ENCODE measurements around the gene POLD1.
A peak's percentile ranks its signal among the peaks of the same experiment; 100 is the strongest.
"Not testable (repeated sequence)": the region's sequence is repeated elsewhere in the genome, so short reads cannot be mapped to it uniquely, and the experiment has no call there.

POLD1 gene

GRCh38 chr19:50352242-50352641, 31.9 kb upstream of the POLD1 start:
- no peak overlapping the region for H2BK15ac ChIP-seq (ENCODE audit: low read depth, poor library complexity, severe bottlenecking)
- no peak overlapping the region for H2AK5ac ChIP-seq (ENCODE audit: low read length, severe bottlenecking)
- peaks cover 2% of the 10 kb centered on the region for H3K4me1 ChIP-seq (ENCODE audit: control insufficient read depth, insufficient read depth, low read depth, low read length)
- H3K36me3 ChIP-seq (ENCODE audit: control insufficient read depth in 1 of 2, insufficient read depth in 2 of 2, low read depth in 1 of 2, low read length in 2 of 2) = no peaks in the 10 kb centered on the region
- H3K23ac ChIP-seq (ENCODE audit: low read length in 2 of 2) = no peak overlapping the region
- no peak overlapping the region for H2BK5ac ChIP-seq (ENCODE audit: low read depth, low read length, poor library complexity, severe bottlenecking)
- no peak overlapping the region for H3K14ac ChIP-seq (ENCODE audit: low read length in 2 of 2)
- DNase-seq = no peak
- no peak overlapping the region for H2BK120ac ChIP-seq (ENCODE audit: low read depth, low read length)
- no peaks in the 10 kb centered on the region for H3K9me3 ChIP-seq (ENCODE audit: control insufficient read depth, low read length)
- no peaks in the 10 kb centered on the region for H3K79me1 ChIP-seq (replicated peaks; ENCODE audit: low read length, poor library complexity, severe bottlenecking)
- H2AFZ ChIP-seq (ENCODE audit: low read depth, low read length) = no peak overlapping the region
- no peak overlapping the region for H3K4me2 ChIP-seq (ENCODE audit: low read length, poor library complexity, severe bottlenecking)
- H4K91ac ChIP-seq (ENCODE audit: low read length) = no peak overlapping the region
- H4K8ac ChIP-seq (ENCODE audit: low read length) = no peak overlapping the region
- no peak overlapping the region for H3K4ac ChIP-seq (ENCODE audit: low read depth in 1 of 2, low read length in 2 of 2)
- no peak overlapping the region for H2BK12ac ChIP-seq (ENCODE audit: low read length in 2 of 2)
- H3K27ac ChIP-seq (ENCODE audit: low read length, poor library complexity, severe bottlenecking) = no peak overlapping the region
- H3K27me3 ChIP-seq (ENCODE audit: control insufficient read depth in 1 of 2, insufficient read depth in 1 of 2, low read length in 2 of 2) = peaks cover 8 to 26% of the 10 kb centered on the region in 2 experiments
- H3K9ac ChIP-seq (ENCODE audit: low read length) = no peak overlapping the region
- H3K4me3 ChIP-seq (ENCODE audit: insufficient read depth in 1 of 2, low read depth in 1 of 2, low read length in 2 of 2) = no peak overlapping the region
- no peak overlapping the region for H3K18ac ChIP-seq (ENCODE audit: low read depth in 1 of 2, low read length in 2 of 2)
- WGBS = 92% methylated on average over 2 of the region's 4 CpGs

GRCh38 chr19:50353487-50353880, 30.7 kb upstream of the POLD1 start:
- not testable (repeated sequence) for H3K27ac ChIP-seq (ENCODE audit: low read length, poor library complexity, severe bottlenecking); H2AFZ ChIP-seq (ENCODE audit: low read depth, low read length); H2BK15ac ChIP-seq (ENCODE audit: low read depth, poor library complexity, severe bottlenecking); H4K8ac ChIP-seq (ENCODE audit: low read length); H3K23ac ChIP-seq (ENCODE audit: low read length in 2 of 2); H2BK120ac ChIP-seq (ENCODE audit: low read depth, low read length); H3K14ac ChIP-seq (ENCODE audit: low read length in 2 of 2); H3K18ac ChIP-seq (ENCODE audit: low read depth in 1 of 2, low read length in 2 of 2); H3K9ac ChIP-seq (ENCODE audit: low read length); H3K36me3 ChIP-seq (ENCODE audit: control insufficient read depth in 1 of 2, insufficient read depth in 2 of 2, low read depth in 1 of 2, low read length in 2 of 2); H3K4me1 ChIP-seq (ENCODE audit: control insufficient read depth, insufficient read depth, low read depth, low read length); H2BK5ac ChIP-seq (ENCODE audit: low read depth, low read length, poor library complexity, severe bottlenecking); H3K9me3 ChIP-seq (ENCODE audit: control insufficient read depth, low read length); H4K91ac ChIP-seq (ENCODE audit: low read length); H2AK5ac ChIP-seq (ENCODE audit: low read length, severe bottlenecking); H3K4me3 ChIP-seq (ENCODE audit: insufficient read depth in 1 of 2, low read depth in 1 of 2, low read length in 2 of 2); H3K4me2 ChIP-seq (ENCODE audit: low read length, poor library complexity, severe bottlenecking); H2BK12ac ChIP-seq (ENCODE audit: low read length in 2 of 2); DNase-seq; H3K4ac ChIP-seq (ENCODE audit: low read depth in 1 of 2, low read length in 2 of 2); H3K79me1 ChIP-seq (replicated peaks; ENCODE audit: low read length, poor library complexity, severe bottlenecking)
- 95% methylated on average over 7 of the region's 7 CpGs for WGBS
- peaks cover 8 to 24% of the 10 kb centered on the region in 2 experiments for H3K27me3 ChIP-seq (ENCODE audit: control insufficient read depth in 1 of 2, insufficient read depth in 1 of 2, low read length in 2 of 2)

DNA sequence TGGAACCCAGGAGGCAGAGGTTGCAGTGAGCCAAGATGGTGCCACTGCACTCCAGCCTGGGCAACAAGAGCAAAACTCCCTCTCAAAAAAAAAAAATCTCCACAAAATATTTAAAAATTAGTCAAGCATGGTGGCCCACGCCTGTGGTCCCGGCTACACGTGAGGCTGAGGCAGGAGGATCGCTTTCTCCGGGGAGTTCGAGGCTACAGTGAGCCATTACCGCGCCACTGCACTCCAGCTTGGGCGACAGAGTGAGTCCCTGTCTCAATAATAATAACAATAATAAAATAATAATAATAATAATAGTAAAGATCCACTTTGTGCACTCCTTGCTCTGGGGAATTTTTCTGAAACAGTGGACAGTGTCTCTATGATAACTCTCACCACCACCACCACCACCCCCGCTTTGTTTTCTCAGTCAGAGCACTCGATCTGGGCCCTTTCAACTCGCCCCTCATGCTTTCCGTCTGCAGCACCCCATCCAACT, 27.4 kb upstream of the POLD1 start:
- peaks cover 4 to 18% of the 10 kb centered on the region in 2 experiments for H3K27me3 ChIP-seq (ENCODE audit: control insufficient read depth in 1 of 2, insufficient read depth in 1 of 2, low read length in 2 of 2)
- H2AFZ ChIP-seq (ENCODE audit: low read depth, low read length) = no peak overlapping the region
- H3K36me3 ChIP-seq (ENCODE audit: control insufficient read depth in 1 of 2, insufficient read depth in 2 of 2, low read depth in 1 of 2, low read length in 2 of 2) = no peaks in the 10 kb centered on the region
- no peak overlapping the region for H2BK120ac ChIP-seq (ENCODE audit: low read depth, low read length)
- H3K79me1 ChIP-seq (replicated peaks; ENCODE audit: low read length, poor library complexity, severe bottlenecking) = no peaks in the 10 kb centered on the region
- H2BK12ac ChIP-seq (ENCODE audit: low read length in 2 of 2) = no peak overlapping the region
- no peak overlapping the region for H3K23ac ChIP-seq (ENCODE audit: low read length in 2 of 2)
- H3K4ac ChIP-seq (ENCODE audit: low read depth in 1 of 2, low read length in 2 of 2) = no peak overlapping the region
- peak overlapping the region in 1 of 2 experiments; percentile 74 for H3K4me3 ChIP-seq (ENCODE audit: insufficient read depth in 1 of 2, low read depth in 1 of 2, low read length in 2 of 2)
- no peak overlapping the region for H3K4me2 ChIP-seq (ENCODE audit: low read length, poor library complexity, severe bottlenecking)
- no peak overlapping the region for H2BK5ac ChIP-seq (ENCODE audit: low read depth, low read length, poor library complexity, severe bottlenecking)
- 49% methylated on average over 8 of the region's 13 CpGs for WGBS
- H3K9ac ChIP-seq (ENCODE audit: low read length) = no peak overlapping the region
- H3K18ac ChIP-seq (ENCODE audit: low read depth in 1 of 2, low read length in 2 of 2) = no peak overlapping the region
- H4K8ac ChIP-seq (ENCODE audit: low read length) = no peak overlapping the region
- H4K91ac ChIP-seq (ENCODE audit: low read length) = no peak overlapping the region
- H3K9me3 ChIP-seq (ENCODE audit: control insufficient read depth, low read length) = no peaks in the 10 kb centered on the region
- no peak for DNase-seq
- no peak overlapping the region for H2AK5ac ChIP-seq (ENCODE audit: low read length, severe bottlenecking)
- no peak overlapping the region for H3K14ac ChIP-seq (ENCODE audit: low read length in 2 of 2)
- H3K4me1 ChIP-seq (ENCODE audit: control insufficient read depth, insufficient read depth, low read depth, low read length) = peaks cover 3% of the 10 kb centered on the region
- no peak overlapping the region for H3K27ac ChIP-seq (ENCODE audit: low read length, poor library complexity, severe bottlenecking)
- H2BK15ac ChIP-seq (ENCODE audit: low read depth, poor library complexity, severe bottlenecking) = no peak overlapping the region

- WGBS = 69% methylated on average over 50 of the region's 54 CpGs
- no peaks in the 10 kb centered on the region for H3K79me1 ChIP-seq (replicated peaks; ENCODE audit: low read length, poor library complexity, severe bottlenecking)
Observed at GRCh38 chr19:50357178-50358100, 26.7 kb upstream of the POLD1 start.

More at GRCh38 chr19:50357178-50358100, 26.7 kb upstream of the POLD1 start:
- H3K14ac ChIP-seq (ENCODE audit: low read length in 2 of 2) = no peak overlapping the region
- no peak overlapping the region for H2BK120ac ChIP-seq (ENCODE audit: low read depth, low read length)
- no peaks in the 10 kb centered on the region for H3K9me3 ChIP-seq (ENCODE audit: control insufficient read depth, low read length)
- peaks cover 6 to 11% of the 10 kb centered on the region in 2 experiments for H3K27me3 ChIP-seq (ENCODE audit: control insufficient read depth in 1 of 2, insufficient read depth in 1 of 2, low read length in 2 of 2)
- H3K36me3 ChIP-seq (ENCODE audit: control insufficient read depth in 1 of 2, insufficient read depth in 2 of 2, low read depth in 1 of 2, low read length in 2 of 2) = no peaks in the 10 kb centered on the region
- H3K4me1 ChIP-seq (ENCODE audit: control insufficient read depth, insufficient read depth, low read depth, low read length) = peaks cover 3% of the 10 kb centered on the region
- H2AFZ ChIP-seq (ENCODE audit: low read depth, low read length) = no peak overlapping the region
- peak overlapping the region; percentile 78 for H3K9ac ChIP-seq (ENCODE audit: low read length)
- no peak overlapping the region for H2BK5ac ChIP-seq (ENCODE audit: low read depth, low read length, poor library complexity, severe bottlenecking)
- H3K23ac ChIP-seq (ENCODE audit: low read length in 2 of 2) = no peak overlapping the region
- peak overlapping the region in 1 of 2 experiments; percentile 74 for H3K4me3 ChIP-seq (ENCODE audit: insufficient read depth in 1 of 2, low read depth in 1 of 2, low read length in 2 of 2)
- H2AK5ac ChIP-seq (ENCODE audit: low read length, severe bottlenecking) = no peak overlapping the region
- H3K27ac ChIP-seq (ENCODE audit: low read length, poor library complexity, severe bottlenecking) = no peak overlapping the region
- no peak overlapping the region for H2BK12ac ChIP-seq (ENCODE audit: low read length in 2 of 2)
- H4K8ac ChIP-seq (ENCODE audit: low read length) = no peak overlapping the region
- H4K91ac ChIP-seq (ENCODE audit: low read length) = no peak overlapping the region
- DNase-seq = peak; percentile 50
- H3K4me2 ChIP-seq (ENCODE audit: low read length, poor library complexity, severe bottlenecking) = no peak overlapping the region
- no peak overlapping the region for H3K18ac ChIP-seq (ENCODE audit: low read depth in 1 of 2, low read length in 2 of 2)
- H2BK15ac ChIP-seq (ENCODE audit: low read depth, poor library complexity, severe bottlenecking) = peak overlapping the region; percentile 4
- H3K4ac ChIP-seq (ENCODE audit: low read depth in 1 of 2, low read length in 2 of 2) = no peak overlapping the region

All from mesenchymal stem cell (in vitro differentiated cells and primary cell).